Panc1 (cell line): ENCODE measurements around the gene SLC12A7.

Source experiments
- CTCF ChIP-seq: fragments of 450-650 bp; IDR thresholded peaks from 2 replicates; pipeline ENCODE4 v1.5.1; 2017; ENCODE audit warnings: mild to moderate bottlenecking
- POLR2AphosphoS5 ChIP-seq: IDR thresholded peaks from 2 replicates; pipeline ENCODE4 v1.6.1; 2012; ENCODE audit warnings: mild to moderate bottlenecking, low read depth, low read length, moderate library complexity
- REST ChIP-seq, 2 experiments: IDR thresholded peaks; 2 replicates each; pipeline ENCODE4 v1.6.1; 2011 to 2012; ENCODE audit warnings: low read depth in 2 of 2, control low read depth in 1 of 2, low read length in 1 of 2, mild to moderate bottlenecking in 1 of 2, moderate library complexity in 1 of 2; ENCODE audit not compliant: insufficient read depth in 1 of 2
- SIN3A ChIP-seq: IDR thresholded peaks from 2 replicates; pipeline ENCODE4 v1.6.1; 2012; ENCODE audit warnings: low read depth, mild to moderate bottlenecking, low read length, moderate library complexity, borderline replicate concordance; ENCODE audit not compliant: insufficient read depth
- TCF7L2 ChIP-seq: IDR thresholded peaks from 2 replicates; pipeline ENCODE4 v1.6.1; 2011; ENCODE audit warnings: mild to moderate bottlenecking, low read depth, low read length, inconsistent platforms

GRCh38 chr5:1090538-1090937 lies 21.3 kb downstream of the SLC12A7 start:
- TF ChIP-seq REST (IDR thresholded peaks at IDR 0.05; ENCODE audit: insufficient read depth in 1 of 2, low read depth in 2 of 2, low read length in 1 of 2) (no peak), CTCF (no peak), POLR2AphosphoS5 (no peak), TCF7L2 (no peak), SIN3A (no peak)
